A673 (cell line): ENCODE data around the gene FLOT2. TPM values are rescaled to one million over a fixed set of nuclear protein-coding genes. Genes with fewer than 3 reads are reported as not detected.

Experiments used
- BruUV-seq: library from RNA; stranded (reverse); fragments of 400-500 nt; replicated peaks from 2 replicates; lab custom pipeline; 2021; lab: Mats Ljungman, UMichigan
- CTCF ChIA-PET: fragments of 300-600 bp; sonication (Branson Sonifier 250); formaldehyde crosslinking; loops from one replicate; lab custom pipeline; 2022; ENCODE audit warnings: antibody characterized with exemption; lab: Charles Lee
- POLR2A ChIA-PET: fragments of 300-600 bp; sonication (Branson Sonifier 250); formaldehyde crosslinking; loops from one replicate; lab custom pipeline; 2022; ENCODE audit warnings: antibody characterized with exemption; ENCODE audit not compliant: low non-redundant PET; lab: Charles Lee
- DNase-seq: peaks from one replicate; pipeline ENCODE4 v3.0.0-alpha.2; 2015; ENCODE audit warnings: low spot score
- H3K27ac ChIP-seq: fragments of 200-600 bp; sonication (generic); 2 replicates; pipeline ENCODE4 v1.5.1; 2016; ENCODE audit warnings: mixed run types, low read depth, mild to moderate bottlenecking, mixed read lengths, antibody characterized with exemption, low read length; ENCODE audit not compliant: poor library complexity, severe bottlenecking
- H3K27me3 ChIP-seq: fragments of 200-600 bp; sonication (generic); replicated peaks from 2 replicates; pipeline ENCODE4 v1.6.1; 2017; ENCODE audit warnings: mixed run types, low read depth, mild to moderate bottlenecking, mixed read lengths, antibody characterized with exemption, low read length; ENCODE audit not compliant: insufficient read depth, poor library complexity
- H3K36me3 ChIP-seq: fragments of 200-600 bp; sonication (generic); 2 replicates; pipeline ENCODE4 v1.6.1; 2016; ENCODE audit warnings: mixed run types, mild to moderate bottlenecking, mixed read lengths, antibody characterized with exemption, low read length; ENCODE audit not compliant: insufficient read depth, poor library complexity, severe bottlenecking
- H3K4me1 ChIP-seq: fragments of 200-600 bp; sonication (generic); 2 replicates; pipeline ENCODE4 v1.6.1; 2017; ENCODE audit warnings: mixed run types, mild to moderate bottlenecking, mixed read lengths, antibody characterized with exemption, low read length; ENCODE audit not compliant: insufficient read depth, poor library complexity, severe bottlenecking
- H3K4me3 ChIP-seq: fragments of 200-600 bp; sonication (generic); 2 replicates; pipeline ENCODE4 v1.5.1; 2016; ENCODE audit warnings: low read depth, mixed run types, mild to moderate bottlenecking, mixed read lengths, low read length; ENCODE audit not compliant: poor library complexity, severe bottlenecking
- H3K9me3 ChIP-seq: fragments of 200-600 bp; sonication (generic); 2 replicates; pipeline ENCODE4 v1.6.1; 2016; ENCODE audit warnings: mixed run types, low read depth, mild to moderate bottlenecking, mixed read lengths, antibody characterized with exemption, low read length; ENCODE audit not compliant: poor library complexity, severe bottlenecking
- EZH2 ChIP-seq: fragments of 200-600 bp; sonication (generic); IDR thresholded peaks from 2 replicates; pipeline ENCODE4 v1.6.1; 2017; ENCODE audit warnings: borderline replicate concordance, low read depth, mild to moderate bottlenecking, mixed read lengths, antibody characterized with exemption, low read length; ENCODE audit not compliant: poor library complexity, severe bottlenecking
- intact Hi-C: fragments of 100-400 bp; cut with micrococcal nuclease; formaldehyde crosslinking; loops from one replicate; pipeline ENCODE4 v1.10.0; 2022; ENCODE audit not compliant: unreplicated experiment
- total RNA-seq: library from RNA; stranded (reverse); gene quantifications from 2 replicates; pipeline ENCODE4 v1.2.3, GENCODE V29; 2021
- TF ChIP-seq, protein P1 (sequence below): fragments of 300-800, 200-600 bp; sonication (generic); conservative IDR thresholded peaks from 2 replicates; pipeline ENCODE4 v1.5.1; 2017; ENCODE audit warnings: low read depth, mild to moderate bottlenecking, antibody characterized with exemption, low read length, moderate library complexity, mixed read lengths

FLOT2 gene
- total RNA-seq, 1 experiment from 2014 or later = 79.1 TPM

DNA sequence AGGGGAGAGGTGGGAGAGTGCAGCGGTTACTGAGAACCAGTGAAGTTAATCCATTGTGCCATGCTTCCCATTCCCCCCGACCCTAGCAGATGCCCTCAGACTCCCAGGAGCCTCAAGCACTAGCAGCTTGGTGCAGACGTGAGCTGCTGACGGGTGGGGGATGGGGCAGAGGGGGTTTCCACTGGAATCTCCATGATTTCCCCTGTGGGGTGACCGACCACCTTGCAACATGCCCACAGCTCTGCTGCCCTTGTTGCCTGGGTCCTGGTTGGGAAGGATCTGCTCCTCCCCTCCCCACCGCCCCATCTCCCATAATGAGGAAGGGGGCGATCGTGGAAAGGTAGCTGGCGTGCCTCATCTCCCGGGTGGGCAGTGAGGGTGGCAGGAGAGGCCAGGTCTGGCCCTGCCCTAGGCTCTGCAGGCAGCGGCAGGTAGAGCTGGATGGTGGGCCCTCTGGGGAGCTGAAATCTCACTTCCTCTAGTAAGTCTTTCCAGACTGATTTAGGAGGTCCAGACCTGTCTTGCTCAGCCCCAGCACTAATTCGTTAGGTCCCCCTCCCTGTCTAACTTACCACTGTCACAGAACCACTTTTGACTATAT, 9.6 kb downstream of the FLOT2 start:
- no peaks in the 10 kb centered on the region for H3K9me3 ChIP-seq
- intact Hi-C loops = no loop called here
- BruUV-seq = no TSS peak
- DNase-seq = no peak
- H3K27me3 ChIP-seq = no peaks in the 10 kb centered on the region
- peaks cover 4% of the 10 kb centered on the region for H3K4me1 ChIP-seq
- no peaks in the 10 kb centered on the region for H3K36me3 ChIP-seq
- ChIA-PET CTCF (no interaction called here), POLR2A (no interaction called here)
- no peak overlapping the region for H3K4me3 ChIP-seq
- H3K27ac ChIP-seq = no peak overlapping the region
- TF ChIP-seq EZH2 = no peak
- TF ChIP-seq, protein P1, sequence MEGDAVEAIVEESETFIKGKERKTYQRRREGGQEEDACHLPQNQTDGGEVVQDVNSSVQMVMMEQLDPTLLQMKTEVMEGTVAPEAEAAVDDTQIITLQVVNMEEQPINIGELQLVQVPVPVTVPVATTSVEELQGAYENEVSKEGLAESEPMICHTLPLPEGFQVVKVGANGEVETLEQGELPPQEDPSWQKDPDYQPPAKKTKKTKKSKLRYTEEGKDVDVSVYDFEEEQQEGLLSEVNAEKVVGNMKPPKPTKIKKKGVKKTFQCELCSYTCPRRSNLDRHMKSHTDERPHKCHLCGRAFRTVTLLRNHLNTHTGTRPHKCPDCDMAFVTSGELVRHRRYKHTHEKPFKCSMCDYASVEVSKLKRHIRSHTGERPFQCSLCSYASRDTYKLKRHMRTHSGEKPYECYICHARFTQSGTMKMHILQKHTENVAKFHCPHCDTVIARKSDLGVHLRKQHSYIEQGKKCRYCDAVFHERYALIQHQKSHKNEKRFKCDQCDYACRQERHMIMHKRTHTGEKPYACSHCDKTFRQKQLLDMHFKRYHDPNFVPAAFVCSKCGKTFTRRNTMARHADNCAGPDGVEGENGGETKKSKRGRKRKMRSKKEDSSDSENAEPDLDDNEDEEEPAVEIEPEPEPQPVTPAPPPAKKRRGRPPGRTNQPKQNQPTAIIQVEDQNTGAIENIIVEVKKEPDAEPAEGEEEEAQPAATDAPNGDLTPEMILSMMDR = no peak

DNA sequence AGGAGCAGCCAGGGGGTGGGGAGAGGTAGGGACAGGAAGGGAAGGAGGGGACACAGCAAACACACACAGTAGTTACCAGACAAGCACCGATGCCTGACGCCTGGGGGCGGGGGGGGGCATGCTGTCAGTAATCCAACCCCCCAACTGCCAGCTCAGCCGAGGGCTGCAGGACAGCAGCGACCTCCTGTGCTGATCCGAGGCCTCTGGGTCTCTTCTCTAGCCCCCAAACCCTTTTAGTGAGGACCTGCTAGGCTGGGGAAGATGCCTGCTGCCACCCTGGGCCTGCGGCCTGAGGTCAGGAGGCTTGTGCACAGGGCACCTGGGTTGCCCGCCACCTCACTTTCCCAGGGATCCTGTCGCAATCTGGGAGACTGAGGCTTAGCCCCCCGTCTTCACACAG, 11.6 kb downstream of the FLOT2 start:
- no TSS peak for BruUV-seq
- H3K9me3 ChIP-seq = no peaks in the 10 kb centered on the region
- TF ChIP-seq, protein P1 = no peak
- no peak for TF ChIP-seq EZH2
- no peak for DNase-seq
- intact Hi-C loops = no loop called here
- no peak overlapping the region for H3K4me3 ChIP-seq
- no peaks in the 10 kb centered on the region for H3K4me1 ChIP-seq
- no peaks in the 10 kb centered on the region for H3K27me3 ChIP-seq
- CTCF ChIA-PET = no interaction called here
- H3K36me3 ChIP-seq = peaks cover 17% of the 10 kb centered on the region
- H3K27ac ChIP-seq = no peak overlapping the region
- POLR2A ChIA-PET = no interaction called here

DNA sequence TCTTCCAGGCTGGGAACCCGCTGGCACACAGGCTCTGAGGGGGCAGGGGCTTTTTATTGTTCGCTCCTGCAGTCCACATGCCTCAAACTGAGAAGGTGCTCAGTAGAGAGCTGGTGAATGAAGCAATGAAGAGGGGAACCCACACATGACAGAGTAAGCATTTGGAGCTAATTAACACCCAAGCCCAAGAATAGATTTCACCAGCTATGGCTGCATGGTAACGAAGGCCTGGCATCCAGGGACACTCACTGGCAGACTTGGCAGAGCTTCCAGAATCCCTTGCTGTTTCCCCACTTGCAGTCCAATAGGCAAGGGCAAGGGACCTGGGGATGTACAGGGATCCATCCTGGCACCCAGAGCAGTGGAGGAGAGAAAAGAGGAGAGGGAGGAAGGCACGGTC, 12.2 kb downstream of the FLOT2 start:
- Histone ChIP-seq H3K4me1 (no peaks in the 10 kb centered on the region), H3K27ac (no peak overlapping the region), H3K4me3 (no peak overlapping the region), H3K27me3 (no peaks in the 10 kb centered on the region), H3K36me3 (peaks cover 23% of the 10 kb centered on the region), H3K9me3 (no peaks in the 10 kb centered on the region)
- DNase-seq = no peak
- CTCF ChIA-PET = no interaction called here
- POLR2A ChIA-PET = no interaction called here
- no TSS peak for BruUV-seq
- intact Hi-C loops = no loop called here
- TF ChIP-seq, protein P1 = no peak
- TF ChIP-seq EZH2 = no peak
